Amygdala (tissue), 56 donors: ENCODE data around the gene RPS27A.
"Not testable (repeated sequence)": the region's sequence is repeated elsewhere in the genome, so short reads cannot be mapped to it uniquely, and the experiment has no call there.

ENCODE experiments used
- DNase-seq, 56 donors: peaks; one replicate each; lab custom pipeline; 2025; lab: John Stamatoyannopoulos, UW

The RPS27A gene

DNA sequence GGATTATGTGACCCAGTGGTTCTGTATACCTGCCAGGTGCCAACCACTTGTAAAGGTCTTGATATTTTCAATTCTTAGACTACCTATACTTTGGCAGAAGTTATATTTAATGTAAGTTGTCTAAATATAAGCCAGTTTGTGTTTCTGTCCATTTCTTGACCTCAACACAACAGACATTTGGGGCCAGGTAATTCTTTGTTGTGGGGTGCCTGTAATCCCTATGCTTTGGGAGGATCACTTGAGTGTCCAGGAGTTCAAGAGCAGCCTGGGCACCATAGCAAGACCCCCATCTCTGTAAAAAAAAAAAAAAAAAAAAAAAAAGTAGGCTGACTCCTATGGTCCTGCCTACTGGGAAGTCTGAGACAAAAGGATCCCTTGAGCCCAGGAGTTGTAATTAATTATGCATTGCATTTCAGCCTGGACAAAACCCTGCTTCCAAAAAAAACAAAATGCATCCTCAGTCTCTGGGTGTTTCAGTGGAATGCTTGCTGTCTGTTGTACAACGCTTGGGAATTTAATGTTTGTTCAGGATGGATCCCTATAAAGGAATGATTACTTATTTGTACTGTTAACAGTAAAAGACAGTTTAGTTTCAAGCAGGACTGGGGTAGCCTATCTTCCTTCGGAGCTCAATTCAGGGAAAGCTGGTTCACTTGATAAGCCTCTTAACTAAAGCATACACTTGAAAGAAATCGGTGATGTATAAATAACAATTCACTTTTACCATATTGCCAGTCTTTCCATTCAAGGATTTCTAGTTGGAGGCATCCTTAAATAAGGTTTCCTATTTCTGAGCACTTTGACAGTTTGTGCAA lies 3.4 kb downstream of the RPS27A start:
- no peak for DNase-seq

DNA sequence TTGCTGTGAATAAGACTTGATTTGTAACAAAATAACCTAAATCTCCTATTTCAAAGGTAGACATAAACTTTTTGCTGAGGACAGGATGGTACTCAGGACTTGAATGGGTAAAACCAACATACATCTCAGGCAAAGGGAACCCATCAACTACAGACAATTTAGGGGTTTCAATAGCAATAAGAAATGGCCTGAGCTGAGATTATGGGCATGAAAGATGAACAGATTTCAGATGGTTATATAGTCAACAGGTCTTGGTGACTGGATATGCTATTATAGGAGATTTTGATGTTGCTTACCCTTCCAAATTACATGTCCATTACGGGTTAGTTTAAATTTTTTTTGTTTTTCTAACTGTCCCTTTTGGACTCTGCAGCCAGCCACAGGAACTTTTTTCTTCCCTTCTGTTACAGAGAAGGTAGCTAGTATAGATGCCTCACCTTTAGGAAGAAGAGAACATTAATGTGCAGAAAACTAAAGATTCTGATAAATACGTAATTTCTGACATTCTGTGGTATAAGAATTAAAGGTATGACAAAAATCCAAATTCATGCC lies 4.6 kb downstream of the RPS27A start:
- DNase-seq = no peak

DNA sequence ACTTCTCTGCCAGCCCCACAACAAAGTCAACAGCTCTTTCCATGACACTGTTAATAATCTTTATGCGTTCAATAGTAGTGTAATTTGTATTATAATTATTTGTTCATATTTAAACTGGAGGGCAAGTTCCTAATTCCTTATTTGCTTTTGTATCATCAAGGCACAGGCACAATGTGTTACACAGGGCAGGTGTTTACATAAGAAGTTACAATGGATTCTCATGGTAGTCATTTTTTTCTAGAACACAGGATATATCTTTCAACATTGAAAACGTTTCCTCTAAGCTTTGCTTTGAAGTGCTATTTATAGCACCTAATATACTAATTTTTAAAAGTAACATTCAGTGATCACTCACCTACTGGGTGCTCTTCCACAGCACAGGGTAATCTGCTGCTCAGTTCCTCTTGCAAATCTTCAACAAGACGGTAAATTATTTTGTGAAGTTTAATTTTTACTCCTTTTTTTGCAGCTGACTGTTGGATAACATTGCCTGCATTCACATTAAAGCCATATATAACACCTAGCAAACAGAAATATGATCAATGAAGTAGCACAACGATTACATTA lies 7.3 kb downstream of the RPS27A start:
- DNase-seq = no peak

DNA sequence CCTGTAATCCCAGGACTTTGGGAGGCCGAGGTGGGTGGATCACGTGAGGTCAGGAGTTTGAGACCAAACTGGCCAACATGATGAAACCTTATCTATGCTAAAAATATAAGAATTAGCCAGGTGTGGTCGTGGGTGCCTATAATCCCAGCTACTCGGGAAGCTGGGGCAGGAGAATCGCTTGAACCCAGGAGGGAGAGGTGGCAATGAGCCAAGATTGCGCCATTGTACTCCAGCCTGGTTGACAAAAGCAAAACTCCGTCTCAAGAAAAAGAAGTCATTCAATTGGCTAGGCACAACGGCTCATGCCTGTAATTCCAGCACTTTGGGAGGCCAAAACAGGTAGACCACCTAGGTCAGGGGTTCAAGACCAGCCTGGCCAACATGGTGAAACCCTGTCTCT lies 9.1 kb downstream of the RPS27A start:
- DNase-seq = not testable (repeated sequence)

DNA sequence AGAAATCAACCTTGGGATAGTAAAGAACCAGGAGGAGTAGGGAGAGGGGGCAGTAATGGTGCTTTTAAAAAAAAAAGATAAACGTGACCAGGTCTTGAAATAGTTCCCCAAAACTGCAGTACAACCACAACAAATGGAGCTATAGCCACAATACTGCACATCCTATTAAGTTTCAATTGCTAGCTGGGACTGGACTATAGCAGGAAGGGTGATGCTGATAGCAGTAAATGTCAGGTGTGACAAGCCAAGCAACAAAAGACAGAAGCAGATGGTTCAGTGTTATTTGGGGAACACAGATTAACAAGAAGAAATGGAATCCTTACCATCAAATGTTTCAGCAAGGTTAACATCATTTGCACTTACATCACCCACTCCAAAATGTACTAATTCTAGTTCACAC lies 10.1 kb downstream of the RPS27A start:
- DNase-seq = no peak

DNA sequence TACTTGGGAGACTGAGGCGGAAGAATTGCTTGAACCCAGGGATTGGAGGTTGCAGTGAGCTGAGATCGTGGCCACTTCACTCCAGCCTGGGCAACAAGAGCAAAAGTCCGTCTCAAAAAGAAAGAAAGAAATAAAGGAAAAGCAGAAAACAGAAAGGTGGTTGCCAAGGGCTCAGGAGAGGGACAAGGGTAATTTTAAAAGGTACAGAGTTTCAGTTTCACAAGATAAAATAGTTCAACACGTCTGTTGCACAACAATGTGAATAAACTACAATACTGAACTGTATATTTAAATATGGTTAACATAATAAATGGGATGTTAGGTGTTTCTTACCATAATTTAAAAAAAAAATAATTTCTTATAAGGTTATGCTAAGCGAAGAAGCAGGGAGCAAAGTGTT lies 12.9 kb downstream of the RPS27A start:
- DNase-seq = no peak

DNA sequence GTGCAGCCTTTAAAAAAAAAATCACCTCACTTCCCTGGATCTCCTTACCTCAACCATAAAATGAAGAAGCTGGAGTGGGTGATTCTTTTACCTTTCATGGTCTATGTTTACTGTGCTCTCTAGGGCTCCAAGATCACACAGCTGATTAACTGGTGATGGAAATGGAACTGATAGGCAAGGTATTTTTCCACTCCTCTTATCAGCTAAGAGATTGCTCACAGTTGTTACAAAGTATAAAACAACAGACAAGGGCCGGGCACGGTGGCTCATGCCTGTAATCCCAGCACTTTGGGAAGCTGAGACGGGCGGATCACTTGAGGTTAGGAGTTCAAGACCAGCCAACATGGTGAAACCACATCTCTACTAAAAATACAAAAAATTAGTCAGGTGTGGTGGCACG lies 14.5 kb downstream of the RPS27A start:
- DNase-seq = no peak

DNA sequence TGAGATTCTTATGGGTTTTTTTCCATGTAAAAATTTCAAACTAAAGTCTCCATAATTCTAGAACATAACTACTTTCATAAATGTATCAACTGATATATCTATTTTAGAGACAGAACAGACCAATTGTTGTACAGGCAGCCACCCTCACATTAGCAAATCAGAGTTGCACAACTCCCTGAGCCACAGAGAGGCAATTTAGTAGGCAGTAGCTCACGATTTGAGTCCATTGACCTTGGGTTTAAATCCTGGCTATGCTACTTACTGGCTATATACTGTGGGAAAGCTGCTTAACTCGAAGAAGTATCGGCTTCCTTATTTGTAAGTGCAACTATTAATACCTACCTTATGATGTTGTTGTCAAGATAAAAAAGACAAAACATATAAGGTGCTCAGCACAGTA lies 20.3 kb downstream of the RPS27A start:
- no peak for DNase-seq

DNA sequence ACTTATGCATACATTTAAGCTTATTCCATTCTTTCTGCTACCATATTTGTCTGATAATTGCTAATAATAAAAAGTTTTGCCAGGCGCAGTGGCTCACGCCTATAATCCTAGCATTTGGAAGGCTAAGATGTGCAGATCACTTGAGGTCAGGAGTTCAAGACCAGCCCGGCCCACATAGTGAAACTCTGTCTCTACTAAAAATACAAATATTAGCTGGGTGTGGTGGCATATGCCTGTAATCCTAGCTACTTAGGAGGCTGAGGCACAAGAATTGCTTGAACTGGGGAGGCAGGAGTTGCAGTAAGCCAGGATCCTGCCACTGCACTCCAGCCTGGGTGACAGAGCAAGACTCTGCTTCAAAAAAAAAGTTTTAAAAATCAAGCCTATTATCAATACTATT lies 27.1 kb downstream of the RPS27A start:
- not testable (repeated sequence) for DNase-seq

DNA sequence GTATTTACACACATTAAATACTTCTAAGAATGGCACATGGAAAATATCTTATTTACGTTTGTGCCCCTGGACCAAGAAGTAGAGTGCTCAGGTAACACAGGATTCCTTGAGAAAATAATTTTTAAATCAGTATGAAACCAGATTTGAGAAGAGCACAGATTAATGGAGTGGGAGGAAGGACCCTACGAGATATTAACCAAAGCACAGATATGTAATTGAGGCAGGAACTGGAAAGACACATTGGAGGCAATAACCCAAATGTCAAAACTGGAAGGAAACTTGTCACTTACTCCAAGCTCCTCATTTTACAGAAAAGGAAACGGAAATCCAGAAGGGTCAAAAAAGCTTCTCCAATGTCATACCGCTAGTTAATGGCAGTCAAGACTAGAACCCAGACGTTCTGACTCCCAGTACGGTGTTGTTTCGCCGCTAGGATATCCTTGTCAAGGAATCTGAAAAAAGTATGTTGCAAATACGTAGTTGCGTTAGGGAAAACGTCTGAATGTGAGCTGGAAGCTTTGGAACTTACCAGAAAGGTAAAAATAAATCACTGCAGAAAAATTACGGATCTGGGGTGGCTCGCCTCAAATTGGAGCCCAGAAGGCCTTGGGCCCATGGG lies 35.9 kb downstream of the RPS27A start:
- no peak for DNase-seq

DNA sequence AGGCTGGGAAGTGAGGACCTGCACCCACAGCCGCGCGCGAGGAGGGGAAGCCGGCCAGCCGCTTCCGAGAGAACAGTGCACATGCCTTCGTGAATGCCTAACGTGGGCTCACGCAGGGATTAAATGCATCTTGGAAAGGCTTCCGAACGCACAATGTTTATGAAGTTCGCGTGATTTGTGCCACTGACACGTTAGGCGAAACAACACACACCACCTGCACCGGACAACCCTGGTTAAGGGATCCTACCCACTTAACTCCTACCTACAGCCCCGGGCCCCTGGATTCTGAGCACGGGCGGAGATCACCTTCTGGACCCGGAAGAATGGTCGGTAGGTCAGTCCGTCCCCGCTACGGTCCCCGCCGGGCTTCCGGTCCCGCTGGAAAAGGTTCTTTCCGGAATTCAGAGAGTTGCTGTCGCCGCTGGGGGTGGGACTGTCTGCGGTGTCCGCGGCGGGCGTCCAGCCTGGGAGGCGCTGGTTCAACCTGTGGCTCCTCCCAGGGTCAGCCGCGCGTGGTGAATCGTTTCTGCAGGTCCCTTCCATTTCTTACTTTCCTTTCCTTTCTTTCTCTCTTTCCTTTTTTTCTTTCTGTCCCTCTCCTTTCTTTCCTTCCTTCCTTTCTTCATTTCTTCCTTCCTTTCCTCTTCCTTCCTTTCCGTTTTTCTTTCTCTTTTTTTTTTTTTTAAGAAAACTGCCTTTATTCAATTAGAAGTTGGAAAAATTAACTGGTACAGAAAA lies 36.6 kb downstream of the RPS27A start, which contains the start of gene MTIF2:
MTIF2 (minus strand) TSS at position 325 of the 738 bp plus-strand sequence. CDS start 5,373 bp downstream, outside the sequence.
- peak; percentile 38 to 94 (median 84) for DNase-seq

DNA sequence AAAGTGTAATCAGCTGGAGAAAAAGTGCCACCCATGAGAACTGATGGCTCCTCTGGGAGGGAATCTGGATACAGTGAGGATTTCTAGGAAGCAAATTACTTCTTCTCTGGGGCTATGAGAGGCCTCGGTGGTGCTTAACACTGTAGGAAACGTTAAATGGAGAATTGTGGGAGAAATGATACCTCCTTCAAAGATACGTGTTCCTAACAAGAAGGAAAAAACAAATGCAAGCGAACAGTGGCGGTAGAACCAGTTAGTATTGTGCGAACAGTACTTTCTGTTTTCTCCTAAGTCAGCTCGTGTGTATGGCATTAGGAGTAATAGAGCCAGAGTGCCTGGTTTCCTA lies 37.1 kb downstream of the RPS27A start:
- DNase-seq = no peak

DNA sequence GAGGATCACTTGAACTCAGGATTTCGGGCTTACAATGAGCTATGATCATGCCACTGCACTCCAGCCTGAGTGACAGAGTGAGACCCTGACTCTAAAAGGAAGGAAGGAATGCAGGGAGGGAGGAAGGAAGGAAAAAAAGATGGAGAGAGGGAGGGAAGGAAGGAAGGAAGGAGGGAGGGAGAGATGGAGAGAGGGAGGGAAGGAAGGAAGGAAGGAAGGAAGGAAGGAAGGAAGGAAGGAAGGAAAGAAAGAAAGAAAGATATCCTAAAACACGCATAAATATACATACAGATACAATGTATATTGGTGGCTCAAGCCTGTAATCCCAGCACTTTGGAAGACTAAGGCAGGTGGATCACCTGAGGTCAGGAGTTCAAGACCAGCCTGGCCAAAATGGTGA lies 41.9 kb downstream of the RPS27A start:
- not testable (repeated sequence) for DNase-seq

DNA sequence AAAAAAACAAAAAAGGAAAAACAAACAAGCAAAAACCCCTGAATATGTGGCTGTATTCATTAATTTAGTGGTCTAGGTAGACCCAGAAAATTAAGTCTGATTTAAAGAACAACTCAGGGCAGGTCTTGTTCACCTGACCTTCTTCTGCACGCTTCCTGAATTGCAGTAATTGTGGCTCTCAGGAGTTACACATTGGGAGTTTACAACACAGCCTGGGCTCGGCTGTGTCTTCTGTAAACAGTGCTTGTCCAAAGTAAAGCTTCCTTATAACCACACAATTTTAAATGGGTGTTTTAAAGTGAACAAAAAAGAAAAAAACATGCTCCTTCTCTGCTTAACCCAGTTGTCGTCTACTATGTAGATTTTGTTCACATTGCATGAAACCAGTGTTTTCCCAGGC lies 44.8 kb downstream of the RPS27A start:
- DNase-seq = no peak

DNA sequence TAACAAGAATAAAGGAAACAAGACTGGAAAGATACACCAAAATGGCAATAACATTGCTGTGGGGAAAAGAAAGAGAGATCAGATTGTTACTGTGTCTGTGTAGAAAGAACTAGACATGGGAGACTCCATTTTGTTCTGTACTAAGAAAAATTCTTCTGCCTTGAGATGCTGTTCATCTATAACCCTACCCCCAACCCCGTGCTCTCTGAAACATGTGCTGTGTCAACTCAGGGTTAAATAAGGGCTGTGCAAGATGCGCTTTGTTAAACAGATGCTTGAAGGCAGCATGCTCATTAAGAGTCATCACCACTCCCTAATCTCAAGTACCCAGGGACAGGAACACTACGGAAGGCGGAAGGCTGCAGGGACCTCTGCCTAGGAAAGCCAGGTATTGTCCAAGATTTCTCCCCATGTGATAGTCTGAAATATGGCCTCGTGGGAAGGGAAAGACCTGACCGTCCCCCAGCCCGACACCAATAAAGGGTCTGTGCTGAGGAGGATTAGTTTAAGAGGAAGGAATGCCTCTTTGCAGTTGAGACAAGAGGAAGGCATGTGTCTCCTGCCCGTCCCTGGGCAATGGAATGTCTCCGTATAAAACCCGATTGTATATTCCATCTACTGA lies 46.8 kb downstream of the RPS27A start:
- not testable (repeated sequence) for DNase-seq

DNA sequence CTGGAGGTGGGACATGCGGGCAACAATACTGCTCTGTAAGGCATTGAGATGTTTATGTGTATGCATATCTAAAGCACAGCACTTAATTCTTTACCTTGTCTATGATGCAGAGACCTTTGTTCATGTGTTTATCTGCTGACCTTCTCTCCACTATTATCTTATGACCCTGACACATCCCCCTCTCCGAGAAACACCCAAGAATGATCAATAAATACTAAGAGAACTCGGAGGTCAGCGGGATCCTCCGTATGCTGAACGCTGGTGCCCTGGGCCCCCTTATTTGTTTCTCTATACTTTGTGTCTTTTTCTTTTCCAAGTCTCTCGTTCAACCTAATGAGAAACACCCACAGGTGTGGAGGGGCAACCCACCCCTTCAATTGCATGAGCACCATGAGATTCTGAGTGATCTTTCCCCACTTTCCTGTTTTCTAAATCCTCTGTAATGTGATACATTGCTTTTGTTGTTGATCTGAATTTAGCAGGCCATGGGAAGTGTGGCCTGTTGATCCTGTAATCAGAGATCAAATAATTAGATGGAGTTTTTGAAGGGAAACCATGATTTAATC lies 47.5 kb downstream of the RPS27A start:
- DNase-seq = not testable (repeated sequence)

DNA sequence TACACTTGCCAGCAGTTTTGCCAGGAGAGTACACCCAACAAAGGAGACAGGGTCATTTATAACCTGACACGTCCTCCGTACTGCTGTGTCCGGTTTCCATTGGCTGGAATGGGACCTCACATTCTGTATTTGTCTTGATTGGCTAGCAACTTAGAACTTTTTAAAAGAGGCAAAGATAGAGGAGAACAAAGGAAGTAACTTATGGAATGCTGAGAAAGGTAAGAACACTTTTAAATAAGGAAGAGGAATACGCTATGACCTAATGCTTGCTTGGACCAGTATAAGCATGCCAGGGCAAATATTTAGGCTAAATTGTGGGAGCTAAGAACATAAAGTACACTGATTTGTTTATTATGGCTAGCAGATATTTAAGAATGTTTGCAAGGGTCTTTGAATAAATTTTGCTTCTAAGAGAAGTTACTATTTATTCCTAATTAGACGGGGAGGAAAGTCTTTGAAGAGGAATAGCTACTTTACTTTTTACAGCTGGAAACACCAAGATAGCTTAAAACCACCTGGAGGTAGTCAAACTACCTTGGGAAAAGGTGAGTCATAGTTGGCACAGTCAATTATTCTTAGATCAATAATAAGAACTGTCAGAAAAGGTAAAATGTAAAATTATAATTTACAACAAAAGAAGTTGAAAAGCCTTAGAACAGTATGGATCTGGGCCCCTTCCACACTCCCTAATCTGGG lies 48.5 kb downstream of the RPS27A start:
- not testable (repeated sequence) for DNase-seq

DNA sequence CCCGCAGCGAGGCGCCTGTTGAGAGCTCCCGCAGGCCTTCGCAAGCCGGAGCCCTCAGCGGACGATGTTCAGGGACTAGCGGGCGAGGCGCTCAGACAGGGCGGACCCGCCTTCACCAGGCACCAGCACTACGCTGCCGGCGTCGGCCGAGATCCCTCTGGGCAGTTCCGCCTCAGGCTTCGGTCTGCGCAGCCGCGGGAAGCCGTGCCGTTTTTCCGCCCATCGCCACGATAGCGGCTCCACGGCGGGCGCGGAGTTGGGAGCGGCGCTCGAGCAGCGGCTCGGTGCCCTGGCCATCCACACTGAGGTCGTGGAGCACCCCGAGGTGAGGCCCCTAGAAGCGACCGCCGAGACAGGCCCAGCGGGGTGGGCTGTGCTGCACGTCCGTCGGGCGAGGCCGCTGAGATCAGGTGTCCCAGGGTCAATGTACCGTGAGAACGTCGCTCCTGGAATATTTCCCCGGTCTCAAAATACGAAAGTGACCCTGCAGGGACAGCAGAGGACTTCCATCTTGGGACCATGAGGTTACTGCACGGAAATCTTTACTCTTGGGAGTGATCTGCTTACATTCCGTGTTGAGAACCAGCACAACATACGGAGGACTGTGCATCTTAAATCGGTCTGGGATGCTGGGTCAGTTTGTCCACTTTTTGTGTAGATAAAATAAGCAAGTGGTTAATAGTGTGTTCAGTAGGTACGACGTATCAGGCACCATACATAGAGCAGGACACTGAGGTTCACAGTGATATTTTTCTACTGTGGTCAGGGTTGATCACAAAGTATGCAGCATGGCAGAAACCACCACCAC lies 49.8 kb downstream of the RPS27A start:
- peak in 54 of 56 donors; percentile 30 to 85 (median 68) for DNase-seq

DNA sequence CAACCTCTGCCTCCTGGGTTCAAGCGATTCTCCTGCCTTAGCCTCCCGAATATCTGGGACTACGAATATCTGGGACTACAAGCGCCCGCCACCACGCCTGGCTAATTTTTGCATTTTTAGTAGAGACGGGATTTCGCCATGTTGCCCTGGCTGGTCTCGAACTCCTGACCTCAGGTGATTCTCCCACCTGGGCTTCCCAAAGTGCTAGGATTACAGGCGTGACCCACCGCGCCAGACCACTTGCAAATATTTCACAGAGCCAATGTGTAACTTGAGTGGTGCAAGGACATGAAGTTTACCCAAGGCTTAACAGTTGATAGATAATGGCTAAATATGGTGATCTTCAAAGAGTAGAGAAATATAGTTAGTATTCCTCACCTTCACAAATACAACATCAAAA lies 50.6 kb downstream of the RPS27A start:
- DNase-seq = no peak
